ENCODE data around the gene CYP4X1.
"Not testable (repeated sequence)": the region's sequence is repeated elsewhere in the genome, so short reads cannot be mapped to it uniquely, and the experiment has no call there.

The CYP4X1 gene

DNA sequence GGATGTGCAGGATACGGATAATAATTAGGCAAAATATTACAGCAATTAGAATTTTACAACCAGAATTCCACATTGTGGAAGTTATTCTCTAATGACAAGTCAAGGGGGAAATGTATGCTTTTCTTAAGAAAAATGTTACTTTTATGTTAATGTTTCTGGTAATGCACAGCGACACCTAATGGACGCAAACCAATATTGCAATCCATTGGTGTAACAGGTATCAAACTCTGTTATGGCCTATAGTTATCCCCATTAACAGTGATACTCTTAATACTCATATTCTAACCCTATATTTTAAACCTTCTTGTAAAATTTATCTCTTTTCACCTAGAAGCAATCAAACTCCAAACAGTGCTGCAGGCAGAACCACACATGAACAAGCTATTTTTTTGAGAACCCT lies 65.9 kb downstream of the CYP4X1 start:
- peak; percentile 3 to 34 for DNase-seq

DNA sequence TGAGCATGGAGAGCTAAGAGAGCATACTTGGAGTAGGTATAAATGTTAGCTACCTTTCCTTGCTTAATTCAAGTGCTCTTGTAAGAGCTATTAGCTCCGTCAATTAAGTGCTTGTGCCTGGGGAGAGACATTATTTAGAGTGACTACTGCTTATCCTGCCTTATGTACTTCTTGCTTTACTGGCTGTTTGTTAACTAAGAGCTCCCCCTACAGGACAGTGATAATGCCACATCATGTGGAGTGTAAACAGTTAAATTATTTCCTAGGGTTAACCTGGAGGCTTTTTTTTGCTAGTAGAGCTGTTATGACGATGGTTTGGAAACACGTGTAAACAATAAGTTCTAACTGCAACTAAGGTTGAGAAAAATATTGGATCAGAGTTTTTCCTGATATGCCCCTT lies 68.0 kb downstream of the CYP4X1 start:
- DNase-seq: not testable (repeated sequence)

All from stimulated activated CD4-positive, alpha-beta T cell treated with anti-CD3 and anti-CD28 coated beads, Interleukin-2, amount 100 ng/mL, for 48 hours (primary cell).